ENCODE measurements around the gene HLA-DQA2. TPM values are rescaled to one million over a fixed set of nuclear protein-coding genes. Genes with fewer than 3 reads are reported as not detected.
"Not testable (repeated sequence)": the region's sequence is repeated elsewhere in the genome, so short reads cannot be mapped to it uniquely, and the experiment has no call there.

The HLA-DQA2 gene
- total and polyA plus RNA-seq, 8 donors: 0.23 to 3.3 TPM; not detected in 6

GRCh38 chr6:32718879-32719278 lies 22.3 kb upstream of the HLA-DQA2 start:
- H3K4me1 ChIP-seq: no peaks in the 10 kb centered on the region
- intact Hi-C loops (cut with DNase I; ENCODE audit: low total_unique reads): no loop called here
- H3K27ac ChIP-seq: no peak overlapping the region
- TF ChIP-seq POLR2A (IDR thresholded peaks at IDR 0.05) (no peak), POLR2AphosphoS5 (IDR thresholded peaks at IDR 0.05) (no peak), CTCF (IDR thresholded peaks at IDR 0.05) (no peak), EP300 (IDR thresholded peaks at IDR 0.05) (no peak)
- no peaks in the 10 kb centered on the region for H3K9me3 ChIP-seq
- WGBS, 5 donors: 55 to 68% (median 56%) methylated on average over 3 of the region's 3 CpGs
- H3K27me3 ChIP-seq: peaks cover 0 to 8% (median 0%) of the 10 kb centered on the region in 3 donors
- DNase-seq: no peak
- no peak overlapping the region for H3K4me3 ChIP-seq
- H3K36me3 ChIP-seq: no peaks in the 10 kb centered on the region

- Histone ChIP-seq H3K27me3 (peaks cover 0 to 25% (median 11%) of the 10 kb centered on the region in 3 donors), H3K9me3 (peaks cover 0 to under 1% (median 0%) of the 10 kb centered on the region in 4 donors), H3K4me1 (no peaks in the 10 kb centered on the region), H3K27ac (no peak overlapping the region), H3K4me3 (no peak overlapping the region), H3K36me3 (no peaks in the 10 kb centered on the region)
- TF ChIP-seq POLR2A (IDR thresholded peaks at IDR 0.05): no peak
- TF ChIP-seq POLR2AphosphoS5 (IDR thresholded peaks at IDR 0.05): no peak
- TF ChIP-seq EP300 (IDR thresholded peaks at IDR 0.05): no peak
- TF ChIP-seq CTCF (IDR thresholded peaks at IDR 0.05): no peak
- no peak for DNase-seq
- intact Hi-C loops (cut with DNase I; ENCODE audit: low total_unique reads): no loop called here
- 43 to 62% (median 51%) methylated on average over 2 of the region's 2 CpGs for WGBS, 5 donors
Measured at GRCh38 chr6:32738126-32738525, 3.1 kb upstream of the HLA-DQA2 start.

GRCh38 chr6:32742374-32742773 lies 1.2 kb downstream of the HLA-DQA2 start:
- intact Hi-C loops (cut with DNase I; ENCODE audit: low total_unique reads): no loop called here
- Histone ChIP-seq H3K9me3 (no peaks in the 10 kb centered on the region), H3K4me3 (no peak overlapping the region), H3K27me3 (peaks cover 0 to 26% (median 11%) of the 10 kb centered on the region in 3 donors), H3K4me1 (no peaks in the 10 kb centered on the region), H3K27ac (no peak overlapping the region), H3K36me3 (no peaks in the 10 kb centered on the region)
- TF ChIP-seq POLR2AphosphoS5 (IDR thresholded peaks at IDR 0.05): no peak
- no peak for TF ChIP-seq EP300 (IDR thresholded peaks at IDR 0.05)
- no peak for TF ChIP-seq POLR2A (IDR thresholded peaks at IDR 0.05)
- TF ChIP-seq CTCF (IDR thresholded peaks at IDR 0.05): no peak
- no peak for DNase-seq
- 83 to 96% (median 87%) methylated on average over 3 of the region's 3 CpGs for WGBS, 5 donors

- Histone ChIP-seq H3K27me3 (peaks cover 0 to 23% (median 4%) of the 10 kb centered on the region in 3 donors), H3K9me3 (no peaks in the 10 kb centered on the region), H3K36me3 (no peaks in the 10 kb centered on the region), H3K27ac (no peak overlapping the region), H3K4me3 (no peak overlapping the region), H3K4me1 (no peaks in the 10 kb centered on the region)
- intact Hi-C loops (cut with DNase I; ENCODE audit: low total_unique reads): no loop called here
- WGBS, 5 donors: 44 to 56% (median 50%) methylated on average over 5 of the region's 5 CpGs
- DNase-seq: no peak
- TF ChIP-seq POLR2A (IDR thresholded peaks at IDR 0.05) (no peak), EP300 (IDR thresholded peaks at IDR 0.05) (no peak), CTCF (IDR thresholded peaks at IDR 0.05) (no peak), POLR2AphosphoS5 (IDR thresholded peaks at IDR 0.05) (no peak)
Measured at GRCh38 chr6:32744776-32745175, 3.6 kb downstream of the HLA-DQA2 start.

- H3K4me1 ChIP-seq; H3K36me3 ChIP-seq; H3K4me3 ChIP-seq; H3K27ac ChIP-seq; H3K9me3 ChIP-seq; DNase-seq; intact Hi-C loops (cut with DNase I; ENCODE audit: low total_unique reads): not testable (repeated sequence)
- peaks cover 0 to 20% (median 6%) of the 10 kb centered on the region in 3 donors for H3K27me3 ChIP-seq
- WGBS, 5 donors: 20 to 90% (median 62%) methylated on average over 1 of the region's 1 CpG
Measured at GRCh38 chr6:32745649-32746048, 4.5 kb downstream of the HLA-DQA2 start.

Measured in stomach (tissue), 9 donors.